NCI-H446 (cell line): Measurements from ENCODE around the gene NAT8L.

ENCODE experiments used
- DNase-seq, 2 experiments: peaks; one replicate each; lab custom pipeline; 2025; lab: John Stamatoyannopoulos, UW

The NAT8L gene

GRCh38 chr4:2046031-2046961 is 12.8 kb upstream of the NAT8L start:
- DNase-seq, result no peak

GRCh38 chr4:2047031-2047660 is 12.0 kb upstream of the NAT8L start:
- DNase-seq, result no peak

- DNase-seq, result no peak
Measured at GRCh38 chr4:2047781-2048581, 11.1 kb upstream of the NAT8L start.

GRCh38 chr4:2048831-2049230 is 10.3 kb upstream of the NAT8L start:
- no peak for DNase-seq

- no peak for DNase-seq
Measured at GRCh38 chr4:2049381-2049780, 9.7 kb upstream of the NAT8L start.

GRCh38 chr4:2049811-2050210 is 9.3 kb upstream of the NAT8L start:
- DNase-seq, result no peak

- no peak for DNase-seq
Measured at GRCh38 chr4:2051086-2051485, 8.0 kb upstream of the NAT8L start.

- DNase-seq, result no peak
Measured at GRCh38 chr4:2054217-2054616, 4.9 kb upstream of the NAT8L start.

GRCh38 chr4:2057382-2058065 is 1.6 kb upstream of the NAT8L start:
- no peak for DNase-seq

- DNase-seq, result no peak
Measured at GRCh38 chr4:2058264-2059045, 672 bp upstream of the NAT8L start.

- DNase-seq, result peak in 1 of 2 experiments; percentile 13
Measured at GRCh38 chr4:2059726-2060602, 837 bp downstream of the NAT8L start.

GRCh38 chr4:2060611-2061185 is 1.6 kb downstream of the NAT8L start:
- no peak for DNase-seq

- DNase-seq, result no peak
Measured at GRCh38 chr4:2061186-2062131, 2.3 kb downstream of the NAT8L start.

- DNase-seq, result no peak
Measured at GRCh38 chr4:2062168-2062807, 3.2 kb downstream of the NAT8L start.

- no peak for DNase-seq
Measured at GRCh38 chr4:2062808-2063524, 3.8 kb downstream of the NAT8L start.

GRCh38 chr4:2063557-2064275 is 4.6 kb downstream of the NAT8L start:
- DNase-seq, result no peak
